Gastroesophageal sphincter (tissue), 3 donors: ENCODE measurements around the gene CCDC146.
"Not testable (repeated sequence)": the region's sequence is repeated elsewhere in the genome, so short reads cannot be mapped to it uniquely, and the experiment has no call there.

Experiments used
- CTCF ChIP-seq, 4 experiments: fragments of 200-600 bp in 2 of 4; fragments of 450-650 bp in 2 of 4; sonication (generic) in 1 of 4; IDR thresholded peaks; one replicate each; pipeline ENCODE4 v1.5.1; 2017 to 2019; ENCODE audit warnings: antibody characterized with exemption in 4 of 4, mild to moderate bottlenecking in 2 of 4, moderate library complexity in 2 of 4
- EP300 ChIP-seq: sonication (generic); formaldehyde crosslinking; IDR thresholded peaks from one replicate; pipeline ENCODE4 v1.6.1; 2017; ENCODE audit warnings: antibody characterized with exemption, mild to moderate bottlenecking
- POLR2AphosphoS5 ChIP-seq: sonication (generic); formaldehyde crosslinking; IDR thresholded peaks from one replicate; pipeline ENCODE4 v1.6.1; 2017; ENCODE audit warnings: antibody characterized with exemption

GRCh38 chr7:77154917-77155464 lies 32.6 kb downstream of the CCDC146 start:
- not testable (repeated sequence) for TF ChIP-seq EP300; POLR2AphosphoS5; CTCF (IDR thresholded peaks at IDR 0.05)
